CD4-positive, alpha-beta T cell treated with Interleukin-10 for 1 hour (primary cell): ENCODE results near the gene ACOT7.
A peak's percentile ranks its signal among the peaks of the same experiment; 100 is the strongest.

Experiments
- DNase-seq: peaks from one replicate; pipeline ENCODE4 v3.0.0-alpha.2; 2020

ACOT7 gene

GRCh38 chr1:6245869-6246496 lies 147.6 kb downstream of the ACOT7 start:
- peak; percentile 50 for DNase-seq

- peak; percentile 82 for DNase-seq
These were observed 148.3 kb downstream of the ACOT7 start for GRCh38 chr1:6245086-6245868.

GRCh38 chr1:6244401-6245049 lies 149.0 kb downstream of the ACOT7 start:
- no peak for DNase-seq

GRCh38 chr1:6243993-6244392 lies 149.6 kb downstream of the ACOT7 start, which contains the start of gene HES3:
Gene HES3 (plus strand): TSS chr1:6244179. CDS start chr1:6244366, 187 bp downstream.
- no peak for DNase-seq

GRCh38 chr1:6243053-6243834 lies 150.3 kb downstream of the ACOT7 start:
- DNase-seq: no peak

- no peak for DNase-seq
These were observed 151.5 kb downstream of the ACOT7 start for GRCh38 chr1:6241887-6242740.

- DNase-seq: no peak
These were observed 152.3 kb downstream of the ACOT7 start for GRCh38 chr1:6241107-6241886.

- DNase-seq: no peak
These were observed 153.4 kb downstream of the ACOT7 start for GRCh38 chr1:6239950-6240768.

- no peak for DNase-seq
These were observed 154.3 kb downstream of the ACOT7 start for GRCh38 chr1:6239213-6239752.

- DNase-seq: no peak
These were observed 156.5 kb downstream of the ACOT7 start for GRCh38 chr1:6237093-6237492.

GRCh38 chr1:6235296-6235677 lies 158.3 kb downstream of the ACOT7 start:
- no peak for DNase-seq

- no peak for DNase-seq
These were observed 158.9 kb downstream of the ACOT7 start for GRCh38 chr1:6234502-6235295.

- no peak for DNase-seq
These were observed 160.2 kb downstream of the ACOT7 start for GRCh38 chr1:6233376-6233775.

- DNase-seq: no peak
These were observed 167.9 kb downstream of the ACOT7 start for GRCh38 chr1:6225651-6226050.

GRCh38 chr1:6224718-6225117 lies 168.8 kb downstream of the ACOT7 start:
- no peak for DNase-seq

- no peak for DNase-seq
These were observed 169.9 kb downstream of the ACOT7 start for GRCh38 chr1:6223617-6224016.

GRCh38 chr1:6222636-6223035 lies 170.9 kb downstream of the ACOT7 start:
- no peak for DNase-seq

GRCh38 chr1:6221210-6221784 lies 172.3 kb downstream of the ACOT7 start:
- no peak for DNase-seq

GRCh38 chr1:6220236-6220635 lies 173.3 kb downstream of the ACOT7 start:
- no peak for DNase-seq
